Activated T-helper 1 cell treated with Interleukin-2 at 50 U/mL for 16 hours (primary cell): Measurements from ENCODE around the gene CSAD.
"Not testable (repeated sequence)": the region's sequence is repeated elsewhere in the genome, so short reads cannot be mapped to it uniquely, and the experiment has no call there.

Source experiments
- DNase-seq: peaks from one replicate; pipeline ENCODE4 v3.0.0-alpha.2; 2020; ENCODE audit warnings: low read depth

The CSAD gene

GRCh38 chr12:53145383-53146260 is 35.1 kb downstream of the CSAD start:
- DNase-seq = no peak

GRCh38 chr12:53143355-53143754 is 37.4 kb downstream of the CSAD start:
- no peak for DNase-seq

GRCh38 chr12:53133722-53134121 is 47.0 kb downstream of the CSAD start:
- no peak for DNase-seq

- no peak for DNase-seq
These were observed 48.9 kb downstream of the CSAD start for GRCh38 chr12:53131844-53132243.

- no peak for DNase-seq
These were observed 51.8 kb downstream of the CSAD start for GRCh38 chr12:53128780-53129569.

- DNase-seq = no peak
These were observed 53.6 kb downstream of the CSAD start for GRCh38 chr12:53127169-53127568.

- DNase-seq = no peak
These were observed 56.4 kb downstream of the CSAD start for GRCh38 chr12:53124352-53124723.

- no peak for DNase-seq
These were observed 57.0 kb downstream of the CSAD start for GRCh38 chr12:53123578-53124351.

GRCh38 chr12:53122961-53123468 is 57.7 kb downstream of the CSAD start:
- DNase-seq = no peak

GRCh38 chr12:53120685-53121525 is 59.8 kb downstream of the CSAD start:
- no peak for DNase-seq

- DNase-seq = no peak
These were observed 61.9 kb downstream of the CSAD start for GRCh38 chr12:53118751-53119300.

GRCh38 chr12:53115891-53116648 is 64.7 kb downstream of the CSAD start:
- no peak for DNase-seq

GRCh38 chr12:53115112-53115890 is 65.4 kb downstream of the CSAD start:
- no peak for DNase-seq

GRCh38 chr12:53113951-53114350 is 66.8 kb downstream of the CSAD start:
- no peak for DNase-seq

- no peak for DNase-seq
These were observed 67.5 kb downstream of the CSAD start for GRCh38 chr12:53113136-53113705.

GRCh38 chr12:53112431-53112830 is 68.3 kb downstream of the CSAD start:
- DNase-seq = not testable (repeated sequence)
